HG03432 (cell line): Measurements from ENCODE around the gene CADPS2.
"Not testable (repeated sequence)": the region's sequence is repeated elsewhere in the genome, so short reads cannot be mapped to it uniquely, and the experiment has no call there.

ENCODE experiments used
- ATAC-seq: cut with Tn5 transposase; IDR thresholded peaks from one replicate; pipeline ENCODE4 v1.9.1; 2021; ENCODE audit warnings: mild to moderate bottlenecking, moderate library complexity; ENCODE audit not compliant: unreplicated experiment

Gene CADPS2

DNA sequence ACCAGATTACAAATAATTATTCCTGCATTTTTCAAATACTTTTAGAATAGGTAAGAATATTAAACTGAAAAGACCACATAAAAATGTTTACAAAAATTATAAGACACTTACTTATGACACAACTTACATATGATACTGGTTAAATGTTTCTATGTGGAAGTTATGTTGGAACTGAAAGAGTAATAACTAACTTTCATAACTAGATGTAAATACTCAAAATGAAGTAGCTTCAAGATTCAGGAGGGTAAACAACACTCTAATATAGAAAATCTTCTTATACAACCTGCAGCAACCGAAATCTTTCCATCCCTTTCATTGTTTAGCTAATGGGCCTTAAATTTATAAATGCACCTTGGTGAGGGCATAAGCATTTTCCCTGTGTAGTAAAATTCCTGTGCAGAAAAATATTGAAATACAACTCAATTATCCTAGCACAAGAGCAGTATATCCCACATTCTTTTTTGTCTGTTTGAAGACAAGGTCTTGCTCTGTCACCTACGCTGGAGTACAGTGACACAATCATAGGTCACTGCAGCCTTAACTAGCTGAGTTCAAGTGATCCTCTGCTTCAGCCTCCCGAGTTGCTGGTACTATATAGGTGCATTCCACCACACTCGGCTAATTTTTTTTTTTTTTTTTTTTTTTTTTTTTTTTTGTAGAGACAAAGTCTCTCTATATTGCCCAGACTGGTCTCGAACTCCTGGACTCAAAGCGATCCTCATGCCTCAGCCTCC is 168.7 kb downstream of the CADPS2 start:
- no peak for ATAC-seq

DNA sequence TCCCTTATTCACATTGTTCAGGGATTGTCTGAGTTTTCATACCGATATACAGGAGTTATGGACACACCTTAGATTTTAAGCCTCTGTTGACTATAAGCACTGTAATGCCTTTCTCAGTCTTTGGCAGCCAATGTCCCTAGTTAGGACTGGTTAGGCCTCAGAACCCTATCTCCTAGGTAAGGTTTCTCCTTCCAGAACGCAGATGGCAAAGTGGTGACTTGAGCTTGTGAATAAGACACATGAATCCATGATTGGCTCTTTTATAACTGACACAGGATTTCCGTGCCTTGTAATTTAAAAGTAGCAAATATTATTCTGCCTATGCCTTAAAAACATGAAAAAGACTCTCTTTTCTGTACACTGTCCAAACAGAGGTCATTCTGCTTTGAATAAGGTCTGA is 171.1 kb downstream of the CADPS2 start:
- ATAC-seq, result no peak

- ATAC-seq, result no peak
Observed at GRCh38 chr7:122710916-122711315, 175.3 kb downstream of the CADPS2 start.

DNA sequence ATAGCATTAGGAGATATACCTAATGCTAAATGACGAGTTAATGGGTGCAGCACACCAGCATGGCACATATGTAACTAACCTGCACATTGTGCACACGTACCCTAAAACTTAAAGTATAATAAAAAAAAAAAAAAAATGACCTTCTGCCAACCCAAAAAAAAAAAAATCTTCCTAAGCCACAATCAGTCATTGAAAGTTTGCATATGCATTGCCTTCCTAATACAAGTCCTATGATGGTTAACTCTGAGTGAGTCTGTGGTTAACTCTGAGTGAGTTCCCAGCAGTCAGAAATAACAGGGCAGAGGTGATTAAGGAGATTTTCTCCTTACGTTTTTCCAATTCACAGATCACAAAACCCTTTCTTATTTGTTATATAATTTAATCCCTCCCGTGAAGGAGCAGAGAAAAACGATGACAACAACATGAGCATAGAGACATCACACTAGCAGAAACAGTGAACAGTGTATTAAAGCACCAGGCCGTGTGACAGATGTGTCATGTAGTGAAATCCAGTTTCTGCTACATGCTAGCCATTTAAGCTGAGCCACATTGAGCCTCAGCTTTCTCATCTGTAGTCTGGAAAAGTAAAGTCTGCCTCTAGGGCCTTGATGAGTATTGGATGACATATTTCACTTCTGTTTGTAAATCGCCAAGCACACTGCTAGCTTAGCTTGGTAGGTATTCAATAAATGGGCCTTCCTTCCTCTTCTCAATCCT is 176.2 kb downstream of the CADPS2 start:
- ATAC-seq, result no peak

- ATAC-seq, result no peak
Observed at GRCh38 chr7:122706836-122707235, 179.4 kb downstream of the CADPS2 start.

DNA sequence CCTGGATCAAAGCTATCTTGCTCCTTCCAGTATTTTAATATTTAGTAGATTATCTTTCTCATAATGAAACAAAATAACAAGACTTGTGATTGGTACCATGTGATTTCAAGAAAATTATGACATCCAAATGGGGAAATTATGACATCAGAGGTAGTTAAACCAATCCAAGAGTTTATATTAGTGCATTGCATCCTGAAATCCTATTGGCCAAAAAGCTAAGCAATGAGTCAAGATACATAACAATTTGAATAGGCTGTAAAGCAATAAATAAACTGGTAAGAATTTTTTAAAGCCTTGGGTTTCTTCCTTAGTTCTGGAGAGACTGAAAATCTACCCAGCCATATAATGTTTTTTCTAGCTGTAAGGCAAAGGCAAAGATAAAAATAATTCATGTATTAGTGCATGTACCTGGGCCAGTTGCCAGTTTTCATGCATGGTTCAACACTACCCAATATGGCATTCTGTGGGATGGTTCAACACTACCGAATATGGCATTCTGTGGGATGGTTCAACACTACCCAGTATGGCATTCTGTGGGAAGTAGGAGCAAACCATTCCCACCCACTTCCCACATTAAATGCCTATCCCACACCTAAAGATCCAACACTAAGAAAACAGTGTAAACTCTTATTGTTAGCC is 183.3 kb downstream of the CADPS2 start, which contains the start of gene RNF148:
RNF148 (minus strand) TSS at position 51 of the 639 bp plus-strand sequence. CDS start 172 bp downstream, outside the sequence.
- ATAC-seq, result no peak

- ATAC-seq, result no peak
Observed at GRCh38 chr7:122699017-122699416, 187.2 kb downstream of the CADPS2 start, which contains the start of gene RNF133. RNF133 (minus strand) TSS chr7:122699117; CDS start chr7:122698918, 199 bp downstream.

GRCh38 chr7:122695816-122696215 is 190.4 kb downstream of the CADPS2 start:
- no peak for ATAC-seq

GRCh38 chr7:122694697-122695096 is 191.6 kb downstream of the CADPS2 start:
- no peak for ATAC-seq

GRCh38 chr7:122692769-122693309 is 193.4 kb downstream of the CADPS2 start:
- no peak for ATAC-seq

DNA sequence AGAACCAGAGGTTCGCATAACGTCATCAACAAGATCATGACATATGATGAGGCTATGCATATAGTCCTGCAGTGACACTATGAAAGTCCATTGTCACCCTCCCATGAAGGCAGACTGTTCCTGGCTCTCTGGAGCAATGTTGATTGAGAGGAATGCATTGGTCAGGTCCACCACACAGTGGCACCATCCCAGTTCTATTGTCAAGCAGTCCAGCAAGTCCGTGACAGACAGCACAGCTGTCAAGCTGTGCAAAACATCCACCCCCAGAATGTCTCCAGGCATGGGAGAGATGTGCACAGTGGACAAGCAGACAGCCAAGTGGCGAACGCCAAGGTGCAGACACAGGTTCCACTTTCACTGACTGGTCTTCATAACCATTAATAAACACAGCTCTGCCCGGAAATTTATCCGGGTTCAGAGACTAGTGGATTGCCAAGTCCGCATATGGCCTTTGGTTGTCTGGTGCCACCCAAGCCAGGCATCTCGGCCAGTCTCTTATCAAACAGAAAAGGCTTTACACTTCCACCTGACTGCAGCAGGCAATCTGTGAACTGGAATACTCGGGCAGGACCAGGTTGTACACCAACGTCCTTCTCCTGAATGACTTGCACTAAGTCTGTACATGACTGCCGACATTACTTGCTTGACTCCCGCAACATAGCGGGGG is 194.6 kb downstream of the CADPS2 start:
- ATAC-seq, result no peak

DNA sequence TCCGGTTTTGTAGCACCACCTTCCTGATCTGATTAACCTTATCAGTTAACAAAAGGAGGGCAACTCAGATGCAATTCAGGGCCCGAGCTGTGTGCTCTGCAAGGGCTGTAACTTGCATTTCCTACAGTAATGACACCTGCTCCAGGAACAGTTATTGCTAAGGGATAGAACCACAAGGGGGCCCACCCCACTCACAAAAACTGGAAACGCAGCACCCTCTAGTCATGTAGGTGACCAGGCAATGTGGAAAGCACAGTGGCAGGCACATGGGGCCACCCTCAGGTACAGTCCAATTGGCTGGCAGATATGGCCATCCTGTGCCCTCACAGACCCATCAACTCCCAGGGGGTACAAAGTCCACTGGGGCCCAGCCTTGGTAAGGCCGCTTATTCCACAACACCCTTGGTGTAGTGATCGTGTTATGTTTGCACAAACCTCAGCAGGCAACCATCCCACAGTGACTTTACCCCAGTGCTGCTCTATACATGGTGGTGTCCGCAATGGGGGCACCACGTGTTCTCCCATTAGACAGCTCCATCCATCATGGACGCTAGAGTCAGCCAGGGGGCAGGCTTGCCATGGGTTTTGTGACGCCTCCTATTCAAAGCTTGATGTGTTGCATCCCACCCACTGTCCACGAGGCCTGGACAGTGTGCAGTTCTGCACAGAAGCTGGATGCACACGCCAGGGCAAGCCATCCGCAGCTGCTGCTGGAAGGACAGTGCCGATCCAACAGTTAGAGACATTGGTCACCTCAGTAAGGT is 196.7 kb downstream of the CADPS2 start:
- ATAC-seq, result no peak

- ATAC-seq, result no peak
Observed at GRCh38 chr7:122688400-122688998, 197.8 kb downstream of the CADPS2 start.

DNA sequence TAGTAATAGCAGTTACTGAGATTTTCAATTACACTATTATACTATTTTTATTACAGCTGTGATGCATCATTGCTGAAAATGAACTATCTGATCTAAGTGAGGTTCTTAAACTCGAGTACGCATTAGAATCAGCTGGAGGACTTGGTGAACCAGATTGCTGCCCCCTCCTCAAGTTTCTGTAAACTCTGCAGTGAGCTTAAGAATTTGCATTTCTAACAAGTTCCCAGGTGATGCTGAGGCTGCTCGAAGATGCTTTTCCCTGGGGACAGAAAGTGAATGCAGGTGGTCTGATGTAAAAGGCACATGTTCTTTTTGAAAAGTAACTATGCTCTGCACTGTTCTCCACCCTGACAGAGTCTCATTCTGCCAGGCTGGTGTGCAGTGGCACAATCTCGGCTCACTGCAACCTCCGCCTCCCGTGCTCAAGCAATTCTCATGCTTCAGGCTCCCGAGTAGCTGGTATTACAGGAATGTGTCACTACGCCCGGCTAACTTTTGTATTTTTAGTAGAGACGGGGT is 199.8 kb downstream of the CADPS2 start:
- ATAC-seq, result no peak

DNA sequence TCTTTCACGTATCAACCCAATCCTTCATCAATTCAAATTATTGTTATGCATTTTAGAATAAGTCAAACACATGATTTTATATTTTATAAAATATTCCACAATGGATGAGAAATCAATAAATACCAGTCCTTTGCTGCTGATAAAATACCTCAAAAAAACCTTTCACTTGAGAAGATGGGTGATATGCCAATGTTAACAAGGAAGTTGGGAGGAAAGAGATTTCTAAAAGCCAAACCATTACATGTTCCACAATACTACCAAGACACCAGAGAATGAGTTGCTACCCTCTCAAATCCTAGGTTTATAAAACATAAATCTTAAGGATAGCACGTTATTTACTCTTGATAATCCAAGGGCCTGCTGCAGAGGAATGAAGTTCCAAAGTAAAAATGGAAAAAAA is 201.8 kb downstream of the CADPS2 start:
- ATAC-seq, result no peak

GRCh38 chr7:122682815-122683550 is 203.3 kb downstream of the CADPS2 start:
- ATAC-seq, result no peak

DNA sequence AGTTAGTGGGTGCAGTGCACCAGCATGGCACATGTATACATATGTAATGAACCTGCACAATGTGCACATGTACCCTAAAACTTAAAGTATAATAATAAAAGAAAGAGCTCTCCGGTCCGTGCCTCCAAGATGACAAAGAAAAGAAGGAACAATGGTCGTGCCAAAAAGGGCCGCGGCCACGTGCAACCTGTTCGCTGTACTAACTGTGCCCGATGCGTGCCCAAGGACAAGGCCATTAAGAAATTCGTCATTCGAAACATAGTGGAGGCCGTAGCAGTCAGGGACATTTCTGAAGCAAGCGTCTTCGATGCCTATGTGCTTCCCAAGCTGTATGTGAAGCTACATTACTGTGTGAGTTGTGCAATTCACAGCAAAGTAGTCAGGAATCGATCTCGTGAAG is 205.1 kb downstream of the CADPS2 start:
- not testable (repeated sequence) for ATAC-seq

DNA sequence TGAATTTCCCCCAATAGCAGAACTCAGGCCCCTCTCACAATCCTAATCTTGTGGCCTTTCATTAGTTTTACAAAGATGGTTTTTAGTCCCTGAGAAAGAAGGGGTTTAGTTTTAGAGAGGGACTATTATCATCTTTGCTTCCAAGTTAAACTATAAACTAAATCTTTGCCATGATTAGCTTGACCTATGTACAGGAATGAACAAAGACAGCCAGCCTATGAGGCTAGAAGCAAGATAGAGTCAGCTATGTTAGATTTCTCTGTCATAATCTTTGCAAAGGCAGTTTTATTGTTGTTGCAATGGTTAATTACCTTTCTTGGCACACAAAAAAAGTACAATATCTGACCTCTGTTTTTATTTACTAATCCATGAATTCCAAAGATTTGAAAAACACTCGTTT is 206.4 kb downstream of the CADPS2 start:
- no peak for ATAC-seq

DNA sequence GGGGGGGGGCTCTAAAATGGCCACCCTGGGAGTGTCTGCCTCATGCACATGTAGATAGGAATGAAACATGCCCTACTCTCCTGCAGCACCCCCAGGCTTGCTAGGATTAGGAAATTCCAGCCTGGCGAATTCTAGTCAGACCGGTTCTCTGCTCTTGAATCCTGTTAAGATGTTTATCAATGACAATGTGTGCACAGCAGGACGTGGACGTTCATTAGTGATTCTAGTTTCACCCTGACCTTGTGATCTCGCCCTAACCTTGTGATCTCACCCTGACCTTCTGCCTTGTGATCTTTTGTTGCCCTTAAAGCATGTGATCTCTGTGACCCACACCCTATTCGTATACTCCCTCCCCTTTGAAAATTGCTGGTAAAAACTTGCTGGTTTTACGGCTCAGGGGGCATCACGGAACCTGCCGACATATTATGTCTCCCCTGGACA is 207.0 kb downstream of the CADPS2 start:
- ATAC-seq, result not testable (repeated sequence)
